ENCODE data around the gene ENDOU. TPM values are rescaled to one million over a fixed set of nuclear protein-coding genes. Genes with fewer than 3 reads are reported as not detected.

The ENDOU gene
- total and polyA plus RNA-seq, 10 donors: 0.05 to 0.92 (median 0.24) TPM; not detected in 4

DNA sequence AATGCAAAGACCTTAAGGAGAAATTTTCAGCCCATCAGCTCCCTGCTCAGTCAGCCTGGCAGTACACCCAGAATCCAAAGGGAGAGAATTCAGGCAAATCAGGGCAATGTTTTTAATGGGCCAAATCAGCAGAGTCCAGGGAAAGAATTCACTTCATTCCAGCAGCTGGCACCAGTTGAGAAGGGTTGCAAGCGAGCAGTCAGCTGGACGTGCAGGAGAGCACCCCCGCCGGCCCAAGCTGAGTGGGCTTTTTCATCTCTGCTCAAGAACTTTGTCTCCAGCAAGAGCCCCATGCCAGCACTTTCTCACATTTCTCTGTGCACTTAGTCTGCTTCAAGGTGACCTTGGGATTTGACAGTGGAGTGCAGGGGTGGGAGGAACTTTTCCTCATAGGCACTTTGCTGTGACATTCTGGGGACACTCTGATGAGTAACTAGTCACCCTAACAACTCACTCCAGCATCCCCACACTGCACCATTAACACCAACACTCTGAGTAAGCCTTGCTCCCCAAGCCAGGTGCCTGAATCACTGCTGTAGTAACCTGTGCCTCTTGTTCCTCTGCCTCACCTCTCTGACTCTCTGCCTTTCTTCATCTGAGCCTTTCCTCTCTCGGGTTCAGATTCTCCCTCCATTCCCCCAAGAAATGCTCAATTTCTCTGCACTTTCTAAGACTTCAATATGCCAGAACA is 2.2 kb downstream of the ENDOU start:
- 90 to 94% (median 90%) methylated on average over 5 of the region's 5 CpGs for WGBS, 5 donors
- intact Hi-C loops (cut with DNase I; ENCODE audit: low total_unique reads): no loop called here
- no peak for DNase-seq
- H3K27me3 ChIP-seq (replicated peaks in 1 of 7): no peaks in the 10 kb centered on the region
- H3K4me1 ChIP-seq: peaks cover 1 to 30% (median 7%) of the 10 kb centered on the region in 6 donors
- TF ChIP-seq POLR2A (IDR thresholded peaks at IDR 0.05): no peak
- TF ChIP-seq, protein P1, sequence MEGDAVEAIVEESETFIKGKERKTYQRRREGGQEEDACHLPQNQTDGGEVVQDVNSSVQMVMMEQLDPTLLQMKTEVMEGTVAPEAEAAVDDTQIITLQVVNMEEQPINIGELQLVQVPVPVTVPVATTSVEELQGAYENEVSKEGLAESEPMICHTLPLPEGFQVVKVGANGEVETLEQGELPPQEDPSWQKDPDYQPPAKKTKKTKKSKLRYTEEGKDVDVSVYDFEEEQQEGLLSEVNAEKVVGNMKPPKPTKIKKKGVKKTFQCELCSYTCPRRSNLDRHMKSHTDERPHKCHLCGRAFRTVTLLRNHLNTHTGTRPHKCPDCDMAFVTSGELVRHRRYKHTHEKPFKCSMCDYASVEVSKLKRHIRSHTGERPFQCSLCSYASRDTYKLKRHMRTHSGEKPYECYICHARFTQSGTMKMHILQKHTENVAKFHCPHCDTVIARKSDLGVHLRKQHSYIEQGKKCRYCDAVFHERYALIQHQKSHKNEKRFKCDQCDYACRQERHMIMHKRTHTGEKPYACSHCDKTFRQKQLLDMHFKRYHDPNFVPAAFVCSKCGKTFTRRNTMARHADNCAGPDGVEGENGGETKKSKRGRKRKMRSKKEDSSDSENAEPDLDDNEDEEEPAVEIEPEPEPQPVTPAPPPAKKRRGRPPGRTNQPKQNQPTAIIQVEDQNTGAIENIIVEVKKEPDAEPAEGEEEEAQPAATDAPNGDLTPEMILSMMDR (IDR thresholded peaks at IDR 0.05 in 8 of 11, conservative IDR thresholded peaks at IDR 0.05 in 3 of 11): no peak
- no peak for TF ChIP-seq POLR2AphosphoS5 (IDR thresholded peaks at IDR 0.05)
- no peak overlapping the region for H3K4me3 ChIP-seq
- no peaks in the 10 kb centered on the region for H3K9me3 ChIP-seq
- peaks cover 0 to 42% (median 9%) of the 10 kb centered on the region in 6 donors for H3K36me3 ChIP-seq
- H3K27ac ChIP-seq: no peak overlapping the region

DNA sequence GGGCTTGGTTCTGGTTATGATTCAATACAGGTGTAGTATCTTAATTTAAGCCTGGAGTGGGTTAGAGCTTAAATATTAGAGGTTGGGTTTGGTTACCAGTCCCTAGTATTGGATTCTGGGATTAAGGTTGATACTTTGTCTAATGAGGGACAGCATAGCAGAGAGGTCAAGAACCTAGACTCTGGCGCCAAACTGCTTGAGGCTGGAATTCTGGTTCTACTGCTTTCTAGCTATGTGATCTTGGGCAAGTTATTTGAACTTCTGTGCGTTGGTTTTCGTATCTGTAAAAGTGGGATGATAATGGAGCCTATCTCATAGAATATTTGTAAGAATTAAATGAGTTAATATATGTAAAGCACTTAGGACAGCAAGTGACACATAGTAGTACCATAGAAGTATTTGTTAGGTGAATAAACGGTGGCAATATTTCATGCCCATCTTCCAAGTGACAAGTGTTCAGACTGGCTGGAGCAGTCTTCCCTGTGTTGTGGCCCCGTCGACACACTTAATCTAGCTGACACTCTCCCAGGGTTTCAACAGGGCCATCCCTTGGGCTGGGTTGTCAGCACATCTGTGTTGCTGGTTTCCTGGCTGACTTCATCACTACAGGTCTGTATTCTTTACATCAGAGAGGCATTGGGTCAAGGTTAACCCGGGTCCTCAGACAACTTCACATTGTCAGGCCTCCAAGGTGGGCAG is 3.0 kb downstream of the ENDOU start:
- peaks cover 9 to 38% (median 15%) of the 10 kb centered on the region in 6 donors for H3K4me1 ChIP-seq
- H3K27me3 ChIP-seq (replicated peaks in 1 of 7): no peaks in the 10 kb centered on the region
- TF ChIP-seq POLR2A (IDR thresholded peaks at IDR 0.05) (no peak), POLR2AphosphoS5 (IDR thresholded peaks at IDR 0.05) (no peak)
- TF ChIP-seq, protein P1 (IDR thresholded peaks at IDR 0.05 in 8 of 11, conservative IDR thresholded peaks at IDR 0.05 in 3 of 11): no peak
- no peak overlapping the region for H3K4me3 ChIP-seq
- H3K36me3 ChIP-seq: peaks cover 0 to 42% (median 9%) of the 10 kb centered on the region in 6 donors
- intact Hi-C loops (cut with DNase I; ENCODE audit: low total_unique reads): no loop called here
- H3K27ac ChIP-seq: no peak overlapping the region
- no peaks in the 10 kb centered on the region for H3K9me3 ChIP-seq
- WGBS, 5 donors: 78 to 92% (median 86%) methylated on average over 6 to 7 of the region's 7 CpGs
- no peak for DNase-seq

DNA sequence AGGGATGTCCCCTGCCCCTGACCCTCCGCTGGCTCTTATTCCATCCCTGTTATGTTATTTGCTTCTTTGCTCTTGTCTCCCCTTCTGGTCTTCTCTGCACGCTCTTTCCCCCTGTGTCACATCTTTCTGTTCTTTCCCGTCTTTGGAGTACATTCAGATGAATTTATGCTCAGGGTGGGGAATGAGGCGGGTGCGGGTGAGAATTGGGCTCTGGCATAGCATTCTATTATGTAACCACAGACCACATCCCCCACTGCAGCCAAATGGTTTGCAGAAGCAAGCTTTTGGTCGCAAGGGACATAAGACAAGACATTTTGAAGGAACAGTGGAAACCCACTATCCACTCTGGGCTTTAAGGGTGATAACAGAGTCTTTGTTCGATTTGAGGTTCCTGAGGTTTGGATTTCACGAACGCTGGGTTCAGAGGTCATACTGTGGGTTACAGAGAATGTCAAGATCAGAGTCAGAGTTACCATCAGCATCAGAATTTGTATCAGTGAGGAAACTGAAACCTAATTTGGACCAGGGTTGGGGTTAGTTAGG is 3.8 kb downstream of the ENDOU start:
- H3K4me1 ChIP-seq: peaks cover 13 to 46% (median 19%) of the 10 kb centered on the region in 6 donors
- peaks cover 0 to 42% (median 9%) of the 10 kb centered on the region in 6 donors for H3K36me3 ChIP-seq
- TF ChIP-seq POLR2A (IDR thresholded peaks at IDR 0.05) (no peak), POLR2AphosphoS5 (IDR thresholded peaks at IDR 0.05) (no peak)
- TF ChIP-seq, protein P1 (IDR thresholded peaks at IDR 0.05 in 8 of 11, conservative IDR thresholded peaks at IDR 0.05 in 3 of 11): no peak
- no peak overlapping the region for H3K27ac ChIP-seq
- 38 to 65% (median 47%) methylated on average over 9 of the region's 9 CpGs for WGBS, 5 donors
- intact Hi-C loops (cut with DNase I; ENCODE audit: low total_unique reads): no loop called here
- no peak for DNase-seq
- H3K27me3 ChIP-seq (replicated peaks in 1 of 7): no peaks in the 10 kb centered on the region
- H3K9me3 ChIP-seq: no peaks in the 10 kb centered on the region
- H3K4me3 ChIP-seq: no peak overlapping the region

DNA sequence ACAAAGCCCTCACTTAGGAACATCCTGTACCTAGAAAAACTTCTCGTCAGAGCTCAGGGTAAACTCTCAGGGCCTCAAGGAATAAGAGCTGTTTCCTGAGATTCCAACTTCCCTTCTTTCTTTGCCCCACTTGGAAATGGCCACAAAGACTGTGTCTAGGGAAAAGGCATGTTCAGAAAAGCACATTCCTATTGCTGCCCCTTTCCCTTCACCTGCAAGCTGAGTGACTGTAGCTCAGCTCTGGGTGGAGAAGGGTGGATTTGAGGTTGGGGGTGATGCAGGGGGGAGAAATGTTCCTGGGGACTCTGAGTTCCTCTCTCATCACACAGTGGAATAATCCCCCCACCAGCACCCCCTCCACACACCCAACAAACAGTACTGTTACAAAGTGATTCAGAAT is 6.8 kb downstream of the ENDOU start:
- TF ChIP-seq, protein P1 (IDR thresholded peaks at IDR 0.05 in 8 of 11, conservative IDR thresholded peaks at IDR 0.05 in 3 of 11): no peak
- TF ChIP-seq POLR2A (IDR thresholded peaks at IDR 0.05) (no peak), POLR2AphosphoS5 (IDR thresholded peaks at IDR 0.05) (no peak)
- H3K4me1 ChIP-seq: peaks cover 20 to 72% (median 33%) of the 10 kb centered on the region in 6 donors
- intact Hi-C loops (cut with DNase I; ENCODE audit: low total_unique reads): loop anchor here (5.0 to 10.0 kb wide), 3 partner anchors 49 to 446 kb away; no protein-coding TSS in a partner anchor
- whole genome bisulfite sequencing, 5 donors: 64 to 86% (median 71%) methylated on average over 1 of the region's 1 CpG
- H3K4me3 ChIP-seq: no peak overlapping the region
- no peaks in the 10 kb centered on the region for H3K27me3 ChIP-seq (replicated peaks in 1 of 7)
- H3K36me3 ChIP-seq: peaks cover 0 to 35% (median 6%) of the 10 kb centered on the region in 6 donors
- H3K27ac ChIP-seq: peak overlapping the region in 7 of 8 donors; percentile 61 to 92 (median 83)
- H3K9me3 ChIP-seq: no peaks in the 10 kb centered on the region
- DNase-seq: no peak
